ENCODE results near the gene TDRD9. TPM values are rescaled to one million over a fixed set of nuclear protein-coding genes. Genes with fewer than 3 reads are reported as not detected.
"Not testable (repeated sequence)": the region's sequence is repeated elsewhere in the genome, so short reads cannot be mapped to it uniquely, and the experiment has no call there.

Gene TDRD9
- total and polyA plus RNA-seq, 8 donors: 0.67 to 28.6 (median 2.5) TPM

DNA sequence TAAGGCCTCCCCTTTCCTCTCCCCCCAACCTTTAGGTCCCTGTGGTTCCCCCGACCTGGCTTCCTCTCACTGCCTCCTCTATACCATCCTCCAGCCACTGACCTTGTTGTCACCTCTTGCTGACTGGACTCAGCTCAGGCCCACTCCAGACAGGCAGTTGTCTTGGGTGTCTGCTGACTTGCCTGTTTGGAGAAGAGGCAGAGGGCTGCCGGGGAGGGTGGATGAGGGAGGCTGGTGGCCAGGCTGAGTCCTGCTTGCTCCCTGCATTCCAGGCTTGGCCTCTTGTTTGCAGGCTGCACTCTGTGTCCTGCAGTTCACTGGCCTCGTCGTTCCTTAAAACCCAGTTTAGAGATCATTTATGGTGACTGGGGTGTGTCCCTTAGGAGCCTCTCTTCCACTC, 45.1 kb downstream of the TDRD9 start:
- Histone ChIP-seq H3K9me3 (no peaks in the 10 kb centered on the region), H3K27ac (no peak overlapping the region), H3K36me3 (no peaks in the 10 kb centered on the region), H3K4me1 (no peaks in the 10 kb centered on the region), H3K27me3 (no peaks in the 10 kb centered on the region), H3K4me3 (no peak overlapping the region)
- TF ChIP-seq, protein P1, sequence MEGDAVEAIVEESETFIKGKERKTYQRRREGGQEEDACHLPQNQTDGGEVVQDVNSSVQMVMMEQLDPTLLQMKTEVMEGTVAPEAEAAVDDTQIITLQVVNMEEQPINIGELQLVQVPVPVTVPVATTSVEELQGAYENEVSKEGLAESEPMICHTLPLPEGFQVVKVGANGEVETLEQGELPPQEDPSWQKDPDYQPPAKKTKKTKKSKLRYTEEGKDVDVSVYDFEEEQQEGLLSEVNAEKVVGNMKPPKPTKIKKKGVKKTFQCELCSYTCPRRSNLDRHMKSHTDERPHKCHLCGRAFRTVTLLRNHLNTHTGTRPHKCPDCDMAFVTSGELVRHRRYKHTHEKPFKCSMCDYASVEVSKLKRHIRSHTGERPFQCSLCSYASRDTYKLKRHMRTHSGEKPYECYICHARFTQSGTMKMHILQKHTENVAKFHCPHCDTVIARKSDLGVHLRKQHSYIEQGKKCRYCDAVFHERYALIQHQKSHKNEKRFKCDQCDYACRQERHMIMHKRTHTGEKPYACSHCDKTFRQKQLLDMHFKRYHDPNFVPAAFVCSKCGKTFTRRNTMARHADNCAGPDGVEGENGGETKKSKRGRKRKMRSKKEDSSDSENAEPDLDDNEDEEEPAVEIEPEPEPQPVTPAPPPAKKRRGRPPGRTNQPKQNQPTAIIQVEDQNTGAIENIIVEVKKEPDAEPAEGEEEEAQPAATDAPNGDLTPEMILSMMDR (IDR thresholded peaks at IDR 0.05): no peak
- intact Hi-C loops (cut with DNase I): no loop called here
- no peak for ATAC-seq
- WGBS, 2 donors: 58 to 67% methylated on average over 4 of the region's 4 CpGs
- no peak for DNase-seq
- no peak for FAIRE-seq

DNA sequence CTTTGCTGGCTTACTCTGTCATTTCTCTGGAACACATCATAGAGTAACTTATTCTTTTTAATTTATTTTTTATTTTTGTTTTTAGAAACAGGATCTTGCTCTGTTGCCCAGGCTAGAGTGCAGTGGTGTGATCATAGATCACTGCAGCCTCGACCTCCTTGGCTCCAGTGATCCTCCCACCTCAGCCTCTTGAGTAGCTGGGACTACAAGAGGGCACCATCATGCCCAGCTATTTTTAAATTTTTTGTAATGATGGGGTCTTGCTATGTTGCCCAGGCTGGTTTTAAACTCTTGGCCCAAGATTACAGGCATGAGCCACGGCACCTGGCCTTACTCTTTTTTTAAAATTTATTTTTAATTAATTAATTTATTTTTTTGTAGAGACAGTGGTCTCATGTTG, 46.3 kb downstream of the TDRD9 start:
- intact Hi-C loops (cut with DNase I): no loop called here
- Histone ChIP-seq H3K4me3 (no peak overlapping the region), H3K27ac (no peak overlapping the region), H3K36me3 (no peaks in the 10 kb centered on the region), H3K27me3 (no peaks in the 10 kb centered on the region), H3K4me1 (no peaks in the 10 kb centered on the region), H3K9me3 (no peaks in the 10 kb centered on the region)
- TF ChIP-seq, protein P1 (IDR thresholded peaks at IDR 0.05): no peak
- WGBS, 2 donors: 82 to 95% methylated on average over 2 of the region's 2 CpGs
- FAIRE-seq (no peak), ATAC-seq (no peak), DNase-seq (no peak)

DNA sequence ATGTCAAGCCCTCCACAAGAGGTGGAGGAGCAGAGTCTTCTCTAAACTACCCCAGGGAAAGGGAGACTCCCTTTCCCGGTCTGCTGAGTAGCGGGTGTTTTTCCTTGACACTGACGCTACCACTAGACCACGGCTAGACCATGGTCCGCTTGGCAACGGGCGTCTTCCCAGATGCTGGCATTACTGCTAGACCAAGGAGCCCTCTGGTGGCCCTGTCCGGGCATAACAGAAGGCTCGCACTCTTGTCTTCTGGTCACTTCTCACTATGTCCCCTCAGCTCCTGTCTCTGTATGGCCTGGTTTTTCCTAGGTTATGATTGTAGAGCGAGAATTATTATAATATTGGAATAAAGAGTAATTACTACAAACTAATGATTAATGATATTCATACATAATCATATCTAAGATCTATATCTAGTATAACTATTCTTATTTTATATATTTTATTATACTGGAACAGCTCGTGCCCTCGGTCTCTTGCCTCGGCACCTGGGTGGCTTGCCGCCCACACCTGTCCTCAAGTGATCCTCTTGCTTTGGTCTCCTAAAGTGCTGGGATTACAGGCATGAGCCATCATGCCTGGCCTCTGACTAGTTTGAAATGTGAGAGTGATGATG, 52.5 kb downstream of the TDRD9 start:
- intact Hi-C loops (cut with DNase I); H3K4me3 ChIP-seq; H3K9me3 ChIP-seq; H3K27ac ChIP-seq; H3K36me3 ChIP-seq; H3K4me1 ChIP-seq; H3K27me3 ChIP-seq: not testable (repeated sequence)
- ATAC-seq: peak in 2 of 4 donors; percentile 42 to 49
- DNase-seq: peak; percentile 47 to 79 (median 71)
- WGBS, 2 donors: 28 to 31% methylated on average over 13 to 14 of the region's 14 CpGs
- TF ChIP-seq, protein P1 (IDR thresholded peaks at IDR 0.05): peak; percentile 48 to 71 (median 64)
- peak; percentile 47 for FAIRE-seq

DNA sequence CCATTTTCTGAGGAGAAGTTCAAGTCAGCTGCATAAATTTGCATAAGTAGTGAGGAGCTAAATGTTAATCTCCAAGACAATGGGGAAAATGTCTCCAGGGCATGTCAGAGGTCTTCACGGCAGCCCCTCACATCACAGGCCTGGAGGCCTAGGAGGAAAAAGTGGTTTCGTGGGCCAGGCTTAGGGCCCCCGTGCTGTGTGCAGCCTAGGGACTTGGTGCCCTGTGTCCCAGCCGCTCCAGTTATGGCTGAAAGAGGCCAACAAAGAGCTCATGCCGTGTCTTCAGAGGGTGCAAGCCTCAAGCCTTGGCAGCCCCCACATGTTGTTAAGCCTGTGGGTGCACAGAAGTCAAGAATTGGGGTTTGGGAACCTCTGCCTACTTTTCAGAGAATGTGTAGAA, 55.9 kb downstream of the TDRD9 start:
- ATAC-seq: no peak
- no peak for FAIRE-seq
- no peak overlapping the region for H3K27ac ChIP-seq
- no peaks in the 10 kb centered on the region for H3K9me3 ChIP-seq
- TF ChIP-seq, protein P1 (IDR thresholded peaks at IDR 0.05): no peak
- DNase-seq: no peak
- no peaks in the 10 kb centered on the region for H3K36me3 ChIP-seq
- WGBS, 2 donors: 78 to 86% methylated on average over 5 of the region's 5 CpGs
- intact Hi-C loops (cut with DNase I): no loop called here
- H3K27me3 ChIP-seq: no peaks in the 10 kb centered on the region
- H3K4me3 ChIP-seq: no peak overlapping the region
- H3K4me1 ChIP-seq: no peaks in the 10 kb centered on the region

DNA sequence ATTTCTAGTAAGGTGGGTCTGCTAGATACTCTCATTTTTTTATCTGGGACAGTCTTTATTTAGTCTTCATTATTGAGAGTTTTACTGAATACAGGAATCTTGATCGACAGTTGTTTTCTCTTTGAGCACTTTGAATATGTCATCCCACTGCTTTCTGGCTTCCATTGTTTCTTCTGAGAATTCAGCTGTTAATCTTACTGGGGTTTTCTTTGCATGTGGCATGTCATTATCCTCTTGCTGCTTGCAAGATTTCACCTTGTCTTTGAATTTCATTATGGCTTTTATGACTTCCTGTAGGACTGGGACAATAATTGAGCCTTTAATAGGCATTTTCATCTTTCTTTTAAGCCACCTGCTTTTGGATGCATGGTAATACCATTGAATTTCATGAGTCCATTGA, 60.8 kb downstream of the TDRD9 start:
- Histone ChIP-seq H3K27me3 (no peaks in the 10 kb centered on the region), H3K4me1 (no peaks in the 10 kb centered on the region), H3K4me3 (no peak overlapping the region), H3K9me3 (no peaks in the 10 kb centered on the region), H3K27ac (no peak overlapping the region), H3K36me3 (no peaks in the 10 kb centered on the region)
- FAIRE-seq (no peak), DNase-seq (no peak), ATAC-seq (no peak)
- intact Hi-C loops (cut with DNase I): no loop called here
- 86 to 100% methylated on average over 1 of the region's 1 CpG for WGBS, 2 donors
- TF ChIP-seq, protein P1 (IDR thresholded peaks at IDR 0.05): no peak
